ENCODE data around the gene PKD1L1.

The PKD1L1 gene

GRCh38 chr7:47877336-47877735, 70.9 kb downstream of the PKD1L1 start:
- Histone ChIP-seq H3K4me3 (ENCODE audit: low read depth, low read length) (no peak overlapping the region), H3K9me3 (ENCODE audit: control insufficient read depth, insufficient read depth, low read depth, low read length) (no peaks in the 10 kb centered on the region), H3K27ac (ENCODE audit: extremely low read depth, low read depth, low read length) (no peak overlapping the region), H3K36me3 (ENCODE audit: control insufficient read depth in 2 of 2, insufficient read depth in 1 of 2, low read length in 2 of 2) (no peaks in the 10 kb centered on the region), H3K4me1 (ENCODE audit: control insufficient read depth, insufficient read depth, low read length) (no peaks in the 10 kb centered on the region)
- ChIA-PET CTCF (no interaction called here), POLR2A (no interaction called here)
- TF ChIP-seq ZFP37 (tag by site-specific recombination; IDR thresholded peaks at IDR 0.05) (no peak), ZNF549 (tag by site-specific recombination; IDR thresholded peaks at IDR 0.05) (no peak), ZNF664 (tag by site-specific recombination; IDR thresholded peaks at IDR 0.05) (no peak), ZNF449 (tag by site-specific recombination; IDR thresholded peaks at IDR 0.05) (no peak), ZNF426 (tag by site-specific recombination; IDR thresholded peaks at IDR 0.05) (no peak), ZNF266 (tag by site-specific recombination; IDR thresholded peaks at IDR 0.05; ENCODE audit: low read depth) (no peak), HOXD13 (CRISPR knock-in tag; IDR thresholded peaks at IDR 0.05; ENCODE audit: borderline replicate concordance) (no peak), HOXC10 (CRISPR knock-in tag; IDR thresholded peaks at IDR 0.05) (no peak), PATZ1 (tag by site-specific recombination; IDR thresholded peaks at IDR 0.05) (no peak), ZNF214 (tag by site-specific recombination; IDR thresholded peaks at IDR 0.05; ENCODE audit: borderline replicate concordance) (no peak)

- H3K9me3 ChIP-seq (ENCODE audit: control insufficient read depth, insufficient read depth, low read depth, low read length): no peaks in the 10 kb centered on the region
- H3K4me3 ChIP-seq (ENCODE audit: low read depth, low read length): no peak overlapping the region
- no peaks in the 10 kb centered on the region for H3K4me1 ChIP-seq (ENCODE audit: control insufficient read depth, insufficient read depth, low read length)
- no peak for TF ChIP-seq ZBTB11 (tag by site-specific recombination; conservative IDR thresholded peaks at IDR 0.05; ENCODE audit: low read depth)
- no peak for TF ChIP-seq ZNF366 (tag by site-specific recombination; conservative IDR thresholded peaks at IDR 0.05)
- no peak for TF ChIP-seq ZSCAN4 (tag by site-specific recombination; IDR thresholded peaks at IDR 0.05)
- TF ChIP-seq KLF8 (tag by site-specific recombination; IDR thresholded peaks at IDR 0.05): no peak
- TF ChIP-seq ZNF140 (tag by site-specific recombination; IDR thresholded peaks at IDR 0.05): no peak
- no peak for TF ChIP-seq REPIN1 (tag by site-specific recombination; IDR thresholded peaks at IDR 0.05; ENCODE audit: low read depth)
- TF ChIP-seq ZNF521 (tag by site-specific recombination; IDR thresholded peaks at IDR 0.05): no peak
- no peak for TF ChIP-seq ZNF341 (tag by site-specific recombination; IDR thresholded peaks at IDR 0.05; ENCODE audit: low read depth)
- TF ChIP-seq ZNF600 (tag by site-specific recombination; IDR thresholded peaks at IDR 0.05): no peak
- no peak for TF ChIP-seq ZNF223 (tag by site-specific recombination; IDR thresholded peaks at IDR 0.05)
- no peak for TF ChIP-seq SCRT2 (tag by site-specific recombination; IDR thresholded peaks at IDR 0.05)
- TF ChIP-seq ZNF596 (tag by site-specific recombination; IDR thresholded peaks at IDR 0.05): no peak
- TF ChIP-seq ZBTB26 (tag by site-specific recombination; optimal IDR thresholded peaks at IDR 0.05): no peak
- no peak for TF ChIP-seq ZNF777 (tag by site-specific recombination; IDR thresholded peaks at IDR 0.05; ENCODE audit: borderline replicate concordance)
- TF ChIP-seq ZNF133 (tag by site-specific recombination; IDR thresholded peaks at IDR 0.05): no peak
- no peak overlapping the region for H3K27ac ChIP-seq (ENCODE audit: extremely low read depth, low read depth, low read length)
- H3K36me3 ChIP-seq (ENCODE audit: control insufficient read depth in 2 of 2, insufficient read depth in 1 of 2, low read length in 2 of 2): no peaks in the 10 kb centered on the region
- ChIA-PET POLR2A (no interaction called here), CTCF (interaction anchor here (0.5 to 0.7 kb wide), 3 partner anchors 9 to 600 kb away, joined by 3 to 4 read pairs (median 3); no protein-coding TSS in a partner anchor)
These were observed 72.1 kb downstream of the PKD1L1 start for GRCh38 chr7:47875998-47876744.

All from HEK293 (cell line).